A673 (cell line): ENCODE measurements around the gene GEMIN4.

Experiments
- CTCF ChIP-seq: fragments of 300-800, 200-600 bp; sonication (generic); conservative IDR thresholded peaks from 2 replicates; pipeline ENCODE4 v1.5.1; 2017; ENCODE audit warnings: low read depth, mild to moderate bottlenecking, antibody characterized with exemption, low read length, moderate library complexity, mixed read lengths
- EZH2 ChIP-seq: fragments of 200-600 bp; sonication (generic); IDR thresholded peaks from 2 replicates; pipeline ENCODE4 v1.6.1; 2017; ENCODE audit warnings: borderline replicate concordance, low read depth, mild to moderate bottlenecking, mixed read lengths, antibody characterized with exemption, low read length; ENCODE audit not compliant: poor library complexity, severe bottlenecking

GRCh38 chr17:726271-726919 is 25.7 kb downstream of the GEMIN4 start:
- TF ChIP-seq CTCF (no peak), EZH2 (no peak)
